Measurements from ENCODE around the gene ATXN7.

- TF ChIP-seq CTCF (IDR thresholded peaks at IDR 0.05) (no peak), POLR2A (IDR thresholded peaks at IDR 0.05) (no peak)
These were observed 114.2 kb downstream of the ATXN7 start for GRCh38 chr3:63977893-63978292.
